H1 (cell line): Measurements from ENCODE around the gene DPP10. TPM values are rescaled to one million over a fixed set of nuclear protein-coding genes. Genes with fewer than 3 reads are reported as not detected.

Experiments
- CTCF ChIA-PET: fragments of 300-600 bp; sonication (Branson Sonifier 250); formaldehyde crosslinking; loops from one replicate; lab custom pipeline; 2021; ENCODE audit not compliant: partially characterized antibody; lab: Charles Lee
- POLR2A ChIA-PET: fragments of 300-600 bp; sonication (Branson Sonifier 250); formaldehyde crosslinking; loops from one replicate; lab custom pipeline; 2021; ENCODE audit warnings: inconsistent platforms; ENCODE audit not compliant: partially characterized antibody; lab: Charles Lee
- DNase-seq, 2 experiments: peaks; one replicate each; pipeline versions ENCODE4 v3.0.0 to v3.0.0-alpha.2; 2010 to 2022; ENCODE audit warnings: low spot score in 2 of 2, low read depth in 1 of 2, mixed read lengths in 1 of 2
- FAIRE-seq: peaks from 2 replicates; lab custom pipeline; 2011; peaks lifted over from hg19 to GRCh38; lab: Jason Lieb, UNC
- H2AFZ ChIP-seq: 2 replicates; pipeline ENCODE4 v1.8.1; 2012; ENCODE audit warnings: low read length, inconsistent platforms
- H2AK5ac ChIP-seq: 2 replicates; pipeline ENCODE4 v1.6.1; 2013; ENCODE audit warnings: low read depth, low read length
- H2BK120ac ChIP-seq: replicated peaks from 2 replicates; pipeline ENCODE3; 2013; ENCODE audit warnings: low read depth, low read length, inconsistent platforms
- H2BK12ac ChIP-seq: 2 replicates; pipeline ENCODE4 v1.6.1; 2013; ENCODE audit warnings: low read depth, low read length
- H2BK15ac ChIP-seq: 2 replicates; pipeline ENCODE4 v1.6.1; 2013; ENCODE audit warnings: low read length
- H2BK20ac ChIP-seq: 2 replicates; pipeline ENCODE4 v1.6.1; 2013; ENCODE audit warnings: low read length
- H2BK5ac ChIP-seq: 2 replicates; pipeline ENCODE4 v1.6.1; 2013; ENCODE audit warnings: low read depth, low read length
- H3K14ac ChIP-seq: 2 replicates; pipeline ENCODE4 v1.6.1; 2013; ENCODE audit warnings: inconsistent platforms; ENCODE audit not compliant: insufficient read length
- H3K18ac ChIP-seq: 2 replicates; pipeline ENCODE4 v1.6.1; 2013; ENCODE audit warnings: low read length; ENCODE audit errors: extremely low read depth
- H3K23ac ChIP-seq: 2 replicates; pipeline ENCODE4 v1.6.1; 2013; ENCODE audit warnings: inconsistent platforms; ENCODE audit not compliant: insufficient read length
- H3K23me2 ChIP-seq: 2 replicates; pipeline ENCODE4 v1.6.1; 2013; ENCODE audit warnings: low read depth, low read length
- H3K27ac ChIP-seq: 2 replicates; pipeline ENCODE4 v1.6.1; 2011; ENCODE audit warnings: low read depth, low read length, inconsistent platforms
- H3K27me3 ChIP-seq, 4 experiments: replicated peaks in 1 of 4; 1 replicate in 1 of 4; 2 replicates in 3 of 4; pipeline versions ENCODE4 v1.6.1 to v1.8.1; 2011 to 2013; ENCODE audit warnings: low read length in 3 of 4, mild to moderate bottlenecking in 3 of 4, inconsistent platforms in 2 of 4, mixed read lengths in 2 of 4, moderate library complexity in 1 of 4; ENCODE audit not compliant: control insufficient read depth in 3 of 4, insufficient read depth in 3 of 4; ENCODE audit errors: extremely low read depth in 1 of 4
- H3K36me3 ChIP-seq, 4 experiments: 2 replicates each; pipeline versions ENCODE4 v1.6.1 to v1.8.1; 2011 to 2013; ENCODE audit warnings: mild to moderate bottlenecking in 4 of 4, low read length in 3 of 4, moderate library complexity in 2 of 4, control low read depth in 1 of 4, inconsistent platforms in 1 of 4; ENCODE audit not compliant: insufficient read depth in 4 of 4, control insufficient read depth in 2 of 4
- H3K4ac ChIP-seq: replicated peaks from 2 replicates; pipeline ENCODE3; 2013; ENCODE audit warnings: low read length, low read depth, mixed read lengths, inconsistent platforms; ENCODE audit not compliant: insufficient read length
- H3K4me1 ChIP-seq, 4 experiments: replicated peaks in 1 of 4; 1 replicate in 1 of 4; 2 replicates in 3 of 4; pipeline versions ENCODE4 v1.6.1 to v1.8.1; 2011 to 2013; ENCODE audit warnings: low read length in 3 of 4, inconsistent platforms in 2 of 4, mixed read lengths in 1 of 4; ENCODE audit not compliant: insufficient read depth in 4 of 4, control insufficient read depth in 3 of 4
- H3K4me2 ChIP-seq, 2 experiments: 2 replicates each; pipeline versions ENCODE4 v1.6.1 to v1.8.1; 2011 to 2013; ENCODE audit warnings: low read depth in 2 of 2, low read length in 2 of 2, control low read depth in 1 of 2, inconsistent platforms in 1 of 2, mild to moderate bottlenecking in 1 of 2; ENCODE audit not compliant: insufficient read depth in 1 of 2
- H3K4me3 ChIP-seq, 4 experiments: fragments of 200-600, 300-600 bp in 1 of 4; sonication (generic), shearing (Covaris generic), sonication (Bioruptor Twin) in 1 of 4; 2 replicates each; pipeline versions ENCODE4 v1.5.1 to v1.8.1; 2011 to 2016; ENCODE audit warnings: low read length in 4 of 4, low read depth in 3 of 4, control low read depth in 2 of 4, inconsistent platforms in 2 of 4, mild to moderate bottlenecking in 2 of 4, mixed read lengths in 1 of 4, moderate library complexity in 1 of 4; ENCODE audit not compliant: insufficient read depth in 2 of 4; ENCODE audit errors: extremely low read depth in 1 of 4
- H3K56ac ChIP-seq: replicated peaks from 2 replicates; pipeline ENCODE3; 2013; ENCODE audit warnings: low read depth, mild to moderate bottlenecking, mixed read lengths, low read length, inconsistent platforms; ENCODE audit not compliant: insufficient read length
- H3K79me1 ChIP-seq: 2 replicates; pipeline ENCODE4 v1.6.1; 2013; ENCODE audit warnings: low read depth, low read length, control low read depth
- H3K79me2 ChIP-seq, 2 experiments: 2 replicates each; pipeline versions ENCODE4 v1.6.1 to v1.8.1; 2012 to 2013; ENCODE audit warnings: low read length in 2 of 2, mild to moderate bottlenecking in 2 of 2, inconsistent platforms in 1 of 2; ENCODE audit not compliant: insufficient read depth in 2 of 2, control insufficient read depth in 1 of 2
- H3K9ac ChIP-seq, 4 experiments: replicated peaks in 1 of 4; 1 replicate in 1 of 4; 2 replicates in 3 of 4; pipeline versions ENCODE4 v1.6.1 to v1.8.1; 2011 to 2013; ENCODE audit warnings: low read depth in 3 of 4, low read length in 3 of 4, control low read depth in 2 of 4, mild to moderate bottlenecking in 2 of 4, moderate library complexity in 2 of 4, inconsistent platforms in 1 of 4; ENCODE audit errors: extremely low read depth in 1 of 4
- H3K9me3 ChIP-seq, 2 experiments: 2 replicates each; pipeline versions ENCODE4 v1.6.1 to v1.8.1; 2012 to 2013; ENCODE audit warnings: mild to moderate bottlenecking in 2 of 2, moderate library complexity in 2 of 2, control low read depth in 1 of 2, inconsistent platforms in 1 of 2, low read depth in 1 of 2, low read length in 1 of 2, mixed read lengths in 1 of 2; ENCODE audit not compliant: insufficient read depth in 2 of 2
- H4K20me1 ChIP-seq, 2 experiments: replicated peaks in 1 of 2; 2 replicates each; pipeline versions ENCODE3 to v1.8.1; 2011 to 2013; ENCODE audit warnings: inconsistent platforms in 2 of 2, low read length in 2 of 2, mild to moderate bottlenecking in 1 of 2; ENCODE audit not compliant: insufficient read depth in 2 of 2, control insufficient read depth in 1 of 2
- H4K5ac ChIP-seq: 2 replicates; pipeline ENCODE4 v1.6.1; 2013; ENCODE audit warnings: low read length, low read depth, mixed read lengths, inconsistent platforms; ENCODE audit not compliant: insufficient read length
- H4K8ac ChIP-seq: 2 replicates; pipeline ENCODE4 v1.8.0; 2013; ENCODE audit warnings: mild to moderate bottlenecking, moderate library complexity, low read length, inconsistent platforms; ENCODE audit not compliant: insufficient read depth; ENCODE audit errors: extremely low read depth
- H4K91ac ChIP-seq: replicated peaks from 2 replicates; pipeline ENCODE3; 2013; ENCODE audit warnings: low read length, mixed read lengths, inconsistent platforms; ENCODE audit not compliant: insufficient read length
- CBX8 ChIP-seq: fragments of 300-800, 300-1000 bp; sonication (generic); IDR thresholded peaks from 2 replicates; pipeline ENCODE4 v1.7.1; 2016; ENCODE audit warnings: low read depth, low read length, borderline replicate concordance
- GTF2F1 ChIP-seq: IDR thresholded peaks from 2 replicates; pipeline ENCODE4 v1.6.1; 2012; ENCODE audit warnings: low read depth, low read length, improper control_type of control experiment, borderline replicate concordance
- RAD21 ChIP-seq, 2 experiments: IDR thresholded peaks in 1 of 2; conservative IDR thresholded peaks in 1 of 2; 2 replicates each; pipeline ENCODE4 v1.6.1; 2011; ENCODE audit warnings: low read depth in 2 of 2, low read length in 2 of 2, improper control_type of control experiment in 1 of 2, inconsistent platforms in 1 of 2, mild to moderate bottlenecking in 1 of 2, moderate library complexity in 1 of 2
- SIN3A ChIP-seq, 2 experiments: IDR thresholded peaks in 1 of 2; conservative IDR thresholded peaks in 1 of 2; 2 replicates each; pipeline ENCODE4 v1.6.1; 2011 to 2012; ENCODE audit warnings: low read length in 2 of 2, improper control_type of control experiment in 1 of 2, low read depth in 1 of 2, mild to moderate bottlenecking in 1 of 2
- SP1 ChIP-seq: IDR thresholded peaks from 2 replicates; pipeline ENCODE4 v1.6.1; 2011; ENCODE audit warnings: low read depth, low read length
- SP2 ChIP-seq: IDR thresholded peaks from 2 replicates; pipeline ENCODE4 v1.6.1; 2012; ENCODE audit warnings: mild to moderate bottlenecking, low read length, inconsistent platforms
- WGBS, 2 experiments: shearing (Covaris generic) in 1 of 2; methylation state at CpG; one replicate each; pipeline versions ENCODE4 v1.1.6 to v1.1.7; 2013 to 2015; ENCODE audit warnings: low lambda C conversion rate in 2 of 2, mixed read lengths in 2 of 2, inconsistent platforms in 1 of 2, low coverage in 1 of 2, missing lambda C conversion rate in 1 of 2; ENCODE audit not compliant: insufficient replicate concordance in 2 of 2, insufficient coverage in 1 of 2, insufficient read length in 1 of 2; ENCODE audit errors: extremely low coverage in 1 of 2, missing lambda C conversion rate in 1 of 2; 5-methylcytosine and 5-hydroxymethylcytosine counted together
- polyA plus RNA-seq, 7 experiments: library from polyadenylated mRNA; depleted of rRNA in 3 of 7; stranded (reverse) in 5 of 7; unstranded in 2 of 7; fragments of >200 nt in 5 of 7; fragments of 200-250 nt in 2 of 7; gene quantifications; 1 replicate in 5 of 7; 2 replicates in 1 of 7; 4 replicates in 1 of 7; pipeline versions ENCODE4 v1.2.1 to v1.2.3, GENCODE V29; 2011 to 2013; ENCODE audit warnings: missing spikeins in 2 of 7, mixed read lengths in 2 of 7
- total RNA-seq: library from RNA; stranded (reverse); fragmentation: NEBNext Ultra II Directional; extraction: Animal tissue kit (Norgen Biotek cat#: 25700); gene quantifications from 2 replicates; pipeline ENCODE4 v1.2.1, GENCODE V29; 2021
- TF ChIP-seq, protein P1 (sequence below), 3 experiments: IDR thresholded peaks; 1 replicate in 2 of 3; 2 replicates in 1 of 3; pipeline versions ENCODE4 v1.5.1 to v1.6.1; 2011; ENCODE audit warnings: low read length in 3 of 3, mild to moderate bottlenecking in 3 of 3, inconsistent platforms in 2 of 3, low read depth in 1 of 3, moderate library complexity in 1 of 3; ENCODE audit not compliant: insufficient read depth in 1 of 3; ENCODE audit errors: control extremely low read depth in 1 of 3

Gene DPP10
- total and polyA plus RNA-seq, 2 of the 8 experiments (the other 6 are each of a cell fraction or from before 2014, with no cell fraction given), result 3.3 to 7.2 TPM

- no peak for DNase-seq
Observed at GRCh38 chr2:115880558-115880957, 1438.1 kb downstream of the DPP10 start.

More at GRCh38 chr2:115880558-115880957, 1438.1 kb downstream of the DPP10 start:
- H3K27me3 ChIP-seq, result peaks cover 0 to 1% (median 0%) of the 10 kb centered on the region in 4 experiments; a peak in 1 of 7 replicates
- no peak overlapping the region for H2BK12ac ChIP-seq
- H2AFZ ChIP-seq, result no peak overlapping the region
- no peak overlapping the region for H3K4ac ChIP-seq
- H3K56ac ChIP-seq, result no peak overlapping the region
- H3K79me1 ChIP-seq, result no peaks in the 10 kb centered on the region
- ChIA-PET POLR2A (no interaction called here), CTCF (interaction anchor here (0.7 to 2.4 kb wide), 6 partner anchors 11 to 471 kb away, joined by 3 to 5 read pairs (median 3); no protein-coding TSS in a partner anchor)
- no peak overlapping the region for H4K5ac ChIP-seq
- no peak overlapping the region for H3K14ac ChIP-seq
- no peak overlapping the region for H3K9ac ChIP-seq
- no peak overlapping the region for H4K8ac ChIP-seq
- H3K23ac ChIP-seq, result no peak overlapping the region
- no peak overlapping the region for H2BK120ac ChIP-seq
- H3K18ac ChIP-seq, result no peak overlapping the region
- H4K20me1 ChIP-seq, result no peaks in the 10 kb centered on the region
- H3K79me2 ChIP-seq, result no peaks in the 10 kb centered on the region
- no peak overlapping the region for H3K4me3 ChIP-seq
- H2BK5ac ChIP-seq, result no peak overlapping the region
- FAIRE-seq, result peak; percentile 58
- H3K27ac ChIP-seq, result no peak overlapping the region
- TF ChIP-seq, protein P1, sequence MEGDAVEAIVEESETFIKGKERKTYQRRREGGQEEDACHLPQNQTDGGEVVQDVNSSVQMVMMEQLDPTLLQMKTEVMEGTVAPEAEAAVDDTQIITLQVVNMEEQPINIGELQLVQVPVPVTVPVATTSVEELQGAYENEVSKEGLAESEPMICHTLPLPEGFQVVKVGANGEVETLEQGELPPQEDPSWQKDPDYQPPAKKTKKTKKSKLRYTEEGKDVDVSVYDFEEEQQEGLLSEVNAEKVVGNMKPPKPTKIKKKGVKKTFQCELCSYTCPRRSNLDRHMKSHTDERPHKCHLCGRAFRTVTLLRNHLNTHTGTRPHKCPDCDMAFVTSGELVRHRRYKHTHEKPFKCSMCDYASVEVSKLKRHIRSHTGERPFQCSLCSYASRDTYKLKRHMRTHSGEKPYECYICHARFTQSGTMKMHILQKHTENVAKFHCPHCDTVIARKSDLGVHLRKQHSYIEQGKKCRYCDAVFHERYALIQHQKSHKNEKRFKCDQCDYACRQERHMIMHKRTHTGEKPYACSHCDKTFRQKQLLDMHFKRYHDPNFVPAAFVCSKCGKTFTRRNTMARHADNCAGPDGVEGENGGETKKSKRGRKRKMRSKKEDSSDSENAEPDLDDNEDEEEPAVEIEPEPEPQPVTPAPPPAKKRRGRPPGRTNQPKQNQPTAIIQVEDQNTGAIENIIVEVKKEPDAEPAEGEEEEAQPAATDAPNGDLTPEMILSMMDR (IDR thresholded peaks at IDR 0.05; ENCODE audit: control extremely low read depth in 1 of 3, insufficient read depth in 1 of 3, low read depth in 1 of 3, low read length in 3 of 3), result peak in 2 of 3 experiments; percentile 16 to 72; a peak in 1 of 4 replicates
- TF ChIP-seq SP1, result no peak
- no peak for TF ChIP-seq CBX8
- TF ChIP-seq GTF2F1, result no peak
- TF ChIP-seq RAD21 (IDR thresholded peaks at IDR 0.05 in 1 of 2, conservative IDR thresholded peaks at IDR 0.05 in 1 of 2; ENCODE audit: low read depth in 2 of 2, low read length in 2 of 2), result peak; percentile 51 to 57
- TF ChIP-seq SP2, result no peak
- TF ChIP-seq SIN3A (conservative IDR thresholded peaks at IDR 0.05 in 1 of 2, IDR thresholded peaks at IDR 0.05 in 1 of 2; ENCODE audit: low read depth in 1 of 2, low read length in 2 of 2), result no peak
- TF ChIP-seq, all 59 proteins: peak for 2
- Histone ChIP-seq H3K9me3 (no peaks in the 10 kb centered on the region), H3K4me1 (no peaks in the 10 kb centered on the region), H2BK20ac (no peak overlapping the region), H4K91ac (no peak overlapping the region), H3K4me2 (no peak overlapping the region), H2AK5ac (no peak overlapping the region), H3K23me2 (no peaks in the 10 kb centered on the region), H3K36me3 (no peaks in the 10 kb centered on the region), H2BK15ac (no peak overlapping the region)
- WGBS, 2 experiments, result 78% methylated on average over 1 of the region's 1 CpG; no CpG with 5 or more reads in 1 of the 2 experiments
